ENCODE data around the gene RASD1.
"Not testable (repeated sequence)": the region's sequence is repeated elsewhere in the genome, so short reads cannot be mapped to it uniquely, and the experiment has no call there.

Gene RASD1

GRCh38 chr17:17486416-17486815, 9.8 kb downstream of the RASD1 start:
- not testable (repeated sequence) for H3K4me3 ChIP-seq (ENCODE audit: low read length); H3K9ac ChIP-seq (ENCODE audit: low read length); H3K9me3 ChIP-seq (ENCODE audit: control insufficient read depth, low read length); H3K36me3 ChIP-seq (ENCODE audit: control insufficient read depth, insufficient read depth, low read length); H3K4me1 ChIP-seq (ENCODE audit: control insufficient read depth, insufficient read depth, low read length); H3K27me3 ChIP-seq (ENCODE audit: control insufficient read depth, insufficient read depth, low read length)

GRCh38 chr17:17485420-17485819, 10.8 kb downstream of the RASD1 start:
- H3K4me3 ChIP-seq (ENCODE audit: low read length), result no peak overlapping the region
- peaks cover 6% of the 10 kb centered on the region for H3K36me3 ChIP-seq (ENCODE audit: control insufficient read depth, insufficient read depth, low read length)
- H3K9me3 ChIP-seq (ENCODE audit: control insufficient read depth, low read length), result no peaks in the 10 kb centered on the region
- no peaks in the 10 kb centered on the region for H3K4me1 ChIP-seq (ENCODE audit: control insufficient read depth, insufficient read depth, low read length)
- H3K27me3 ChIP-seq (ENCODE audit: control insufficient read depth, insufficient read depth, low read length), result no peaks in the 10 kb centered on the region
- H3K9ac ChIP-seq (ENCODE audit: low read length), result no peak overlapping the region

GRCh38 chr17:17484451-17484899, 11.7 kb downstream of the RASD1 start:
- H3K4me1 ChIP-seq (ENCODE audit: control insufficient read depth, insufficient read depth, low read length), result no peaks in the 10 kb centered on the region

GRCh38 chr17:17481860-17482259, 14.3 kb downstream of the RASD1 start:
- no peak overlapping the region for H3K9ac ChIP-seq (ENCODE audit: low read length)
- H3K4me3 ChIP-seq (ENCODE audit: low read length), result no peak overlapping the region
- H3K27me3 ChIP-seq (ENCODE audit: control insufficient read depth, insufficient read depth, low read length), result no peaks in the 10 kb centered on the region
- H3K9me3 ChIP-seq (ENCODE audit: control insufficient read depth, low read length), result no peaks in the 10 kb centered on the region
- H3K4me1 ChIP-seq (ENCODE audit: control insufficient read depth, insufficient read depth, low read length), result peaks cover 11% of the 10 kb centered on the region
- H3K36me3 ChIP-seq (ENCODE audit: control insufficient read depth, insufficient read depth, low read length), result peaks cover 7% of the 10 kb centered on the region

More at GRCh38 chr17:17484451-17484899, 11.7 kb downstream of the RASD1 start:
- peaks cover 7% of the 10 kb centered on the region for H3K36me3 ChIP-seq (ENCODE audit: control insufficient read depth, insufficient read depth, low read length)
- H3K27me3 ChIP-seq (ENCODE audit: control insufficient read depth, insufficient read depth, low read length), result no peaks in the 10 kb centered on the region
- H3K9me3 ChIP-seq (ENCODE audit: control insufficient read depth, low read length), result no peaks in the 10 kb centered on the region
- no peak overlapping the region for H3K4me3 ChIP-seq (ENCODE audit: low read length)
- no peak overlapping the region for H3K9ac ChIP-seq (ENCODE audit: low read length)

GRCh38 chr17:17480593-17481148, 15.5 kb downstream of the RASD1 start:
- peaks cover 11% of the 10 kb centered on the region for H3K4me1 ChIP-seq (ENCODE audit: control insufficient read depth, insufficient read depth, low read length)
- no peaks in the 10 kb centered on the region for H3K9me3 ChIP-seq (ENCODE audit: control insufficient read depth, low read length)
- H3K4me3 ChIP-seq (ENCODE audit: low read length), result no peak overlapping the region
- H3K27me3 ChIP-seq (ENCODE audit: control insufficient read depth, insufficient read depth, low read length), result no peaks in the 10 kb centered on the region
- no peak overlapping the region for H3K9ac ChIP-seq (ENCODE audit: low read length)
- H3K36me3 ChIP-seq (ENCODE audit: control insufficient read depth, insufficient read depth, low read length), result peaks cover 7% of the 10 kb centered on the region

GRCh38 chr17:17479209-17479608, 17.0 kb downstream of the RASD1 start:
- no peaks in the 10 kb centered on the region for H3K27me3 ChIP-seq (ENCODE audit: control insufficient read depth, insufficient read depth, low read length)
- no peaks in the 10 kb centered on the region for H3K9me3 ChIP-seq (ENCODE audit: control insufficient read depth, low read length)
- peaks cover 11% of the 10 kb centered on the region for H3K4me1 ChIP-seq (ENCODE audit: control insufficient read depth, insufficient read depth, low read length)
- no peak overlapping the region for H3K4me3 ChIP-seq (ENCODE audit: low read length)
- H3K36me3 ChIP-seq (ENCODE audit: control insufficient read depth, insufficient read depth, low read length), result peaks cover 7% of the 10 kb centered on the region
- no peak overlapping the region for H3K9ac ChIP-seq (ENCODE audit: low read length)

- peaks cover 7% of the 10 kb centered on the region for H3K36me3 ChIP-seq (ENCODE audit: control insufficient read depth, insufficient read depth, low read length)
- H3K4me3 ChIP-seq (ENCODE audit: low read length), result peak within 1 kb of the TSS; percentile 99
- H3K9me3 ChIP-seq (ENCODE audit: control insufficient read depth, low read length), result no peaks in the 10 kb centered on the region
- no peaks in the 10 kb centered on the region for H3K27me3 ChIP-seq (ENCODE audit: control insufficient read depth, insufficient read depth, low read length)
- peaks cover 11% of the 10 kb centered on the region for H3K4me1 ChIP-seq (ENCODE audit: control insufficient read depth, insufficient read depth, low read length)
- H3K9ac ChIP-seq (ENCODE audit: low read length), result peak within 1 kb of the TSS; percentile 99
These were observed 19.2 kb downstream of the RASD1 start, which contains the start of gene MED9 for GRCh38 chr17:17476865-17477467. MED9 (plus strand) TSS chr17:17477000; CDS start chr17:17477042, 42 bp downstream.

GRCh38 chr17:17474341-17474740, 21.9 kb downstream of the RASD1 start:
- H3K9ac ChIP-seq (ENCODE audit: low read length), result no peak overlapping the region
- H3K4me3 ChIP-seq (ENCODE audit: low read length), result no peak overlapping the region
- H3K9me3 ChIP-seq (ENCODE audit: control insufficient read depth, low read length), result no peaks in the 10 kb centered on the region
- peaks cover 11% of the 10 kb centered on the region for H3K27me3 ChIP-seq (ENCODE audit: control insufficient read depth, insufficient read depth, low read length)
- peaks cover 11% of the 10 kb centered on the region for H3K4me1 ChIP-seq (ENCODE audit: control insufficient read depth, insufficient read depth, low read length)
- H3K36me3 ChIP-seq (ENCODE audit: control insufficient read depth, insufficient read depth, low read length), result no peaks in the 10 kb centered on the region

- Histone ChIP-seq H3K27me3 (ENCODE audit: control insufficient read depth, insufficient read depth, low read length) (peaks cover 11% of the 10 kb centered on the region), H3K9me3 (ENCODE audit: control insufficient read depth, low read length) (no peaks in the 10 kb centered on the region), H3K36me3 (ENCODE audit: control insufficient read depth, insufficient read depth, low read length) (no peaks in the 10 kb centered on the region), H3K4me1 (ENCODE audit: control insufficient read depth, insufficient read depth, low read length) (peaks cover 2% of the 10 kb centered on the region), H3K9ac (ENCODE audit: low read length) (no peak overlapping the region), H3K4me3 (ENCODE audit: low read length) (no peak overlapping the region)
These were observed 23.8 kb downstream of the RASD1 start for GRCh38 chr17:17472333-17472920.

- Histone ChIP-seq H3K9ac (ENCODE audit: low read length) (no peak overlapping the region), H3K9me3 (ENCODE audit: control insufficient read depth, low read length) (no peaks in the 10 kb centered on the region), H3K27me3 (ENCODE audit: control insufficient read depth, insufficient read depth, low read length) (peaks cover 11% of the 10 kb centered on the region), H3K36me3 (ENCODE audit: control insufficient read depth, insufficient read depth, low read length) (no peaks in the 10 kb centered on the region), H3K4me3 (ENCODE audit: low read length) (no peak overlapping the region), H3K4me1 (ENCODE audit: control insufficient read depth, insufficient read depth, low read length) (no peaks in the 10 kb centered on the region)
These were observed 26.2 kb downstream of the RASD1 start for GRCh38 chr17:17469996-17470395.

- Histone ChIP-seq H3K4me3 (ENCODE audit: low read length) (no peak overlapping the region), H3K9ac (ENCODE audit: low read length) (no peak overlapping the region), H3K4me1 (ENCODE audit: control insufficient read depth, insufficient read depth, low read length) (no peaks in the 10 kb centered on the region), H3K36me3 (ENCODE audit: control insufficient read depth, insufficient read depth, low read length) (no peaks in the 10 kb centered on the region), H3K27me3 (ENCODE audit: control insufficient read depth, insufficient read depth, low read length) (peaks cover 11% of the 10 kb centered on the region), H3K9me3 (ENCODE audit: control insufficient read depth, low read length) (no peaks in the 10 kb centered on the region)
These were observed 26.8 kb downstream of the RASD1 start for GRCh38 chr17:17469358-17469757.

GRCh38 chr17:17468217-17469010, 27.8 kb downstream of the RASD1 start:
- Histone ChIP-seq H3K9ac (ENCODE audit: low read length) (no peak overlapping the region), H3K9me3 (ENCODE audit: control insufficient read depth, low read length) (no peaks in the 10 kb centered on the region), H3K4me3 (ENCODE audit: low read length) (no peak overlapping the region), H3K4me1 (ENCODE audit: control insufficient read depth, insufficient read depth, low read length) (no peaks in the 10 kb centered on the region), H3K27me3 (ENCODE audit: control insufficient read depth, insufficient read depth, low read length) (peaks cover 11% of the 10 kb centered on the region), H3K36me3 (ENCODE audit: control insufficient read depth, insufficient read depth, low read length) (no peaks in the 10 kb centered on the region)
